GM21576 (cell line): ENCODE measurements around the gene CADPS2.

Experiments
- ATAC-seq: cut with Tn5 transposase; IDR thresholded peaks from one replicate; pipeline ENCODE4 v1.9.1; 2021; ENCODE audit warnings: mild to moderate bottlenecking, moderate library complexity; ENCODE audit not compliant: unreplicated experiment

CADPS2 gene

DNA sequence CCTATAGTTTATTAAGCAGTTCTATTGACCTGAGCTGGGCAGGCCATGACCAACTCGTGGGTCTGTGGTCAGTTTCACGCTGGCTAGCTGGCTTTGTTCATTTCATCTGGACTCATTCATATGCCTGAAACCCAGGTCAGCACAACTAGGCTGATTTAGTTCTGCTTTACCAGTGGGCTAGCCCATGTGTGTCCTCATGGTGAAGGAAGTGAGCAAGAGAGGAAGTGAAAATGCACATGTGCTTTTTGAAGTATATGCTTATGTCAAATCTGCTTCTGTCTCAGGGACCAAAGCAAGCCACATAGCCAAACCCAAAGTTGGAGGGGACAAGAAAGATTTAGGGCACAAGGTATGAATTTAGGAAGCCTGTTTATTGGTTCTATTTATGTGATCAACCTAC lies 341.8 kb downstream of the CADPS2 start:
- peak; percentile 99 for ATAC-seq

DNA sequence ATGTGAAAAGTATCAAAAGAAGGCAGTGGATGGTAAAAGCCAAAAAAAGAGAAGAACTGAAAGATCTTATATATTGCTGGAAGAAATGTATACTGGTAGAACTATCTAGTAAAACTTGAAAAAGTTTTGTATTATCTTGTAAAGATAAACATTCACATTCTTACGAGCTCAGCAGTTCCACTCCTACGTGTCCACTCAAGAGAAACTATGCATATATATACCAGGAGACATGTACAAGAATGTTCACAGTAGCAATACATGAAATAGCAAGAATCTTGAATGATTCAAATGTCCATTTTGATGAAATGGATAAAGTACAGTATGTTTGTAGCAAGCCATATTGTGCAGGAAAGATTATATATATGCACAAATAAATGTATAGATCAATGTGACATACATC lies 342.4 kb downstream of the CADPS2 start:
- ATAC-seq = no peak

DNA sequence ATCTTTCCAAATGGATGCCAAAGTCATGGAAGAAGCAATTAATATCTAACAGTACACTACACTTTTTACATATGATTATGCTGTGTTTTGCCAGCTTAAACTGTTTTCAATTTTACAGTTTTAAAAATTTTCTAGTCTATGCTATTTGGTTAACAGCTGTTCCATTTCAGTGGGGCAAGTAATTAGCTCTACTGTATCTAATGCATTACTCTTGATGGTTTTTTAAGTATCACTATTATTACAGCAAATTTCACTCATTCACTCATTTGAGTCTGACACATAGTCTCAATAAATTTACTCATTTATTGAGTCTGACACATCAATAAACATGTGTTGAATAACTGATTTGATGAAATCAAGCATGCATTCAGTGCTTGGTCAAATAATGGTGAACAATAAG lies 343.1 kb downstream of the CADPS2 start:
- ATAC-seq = no peak

DNA sequence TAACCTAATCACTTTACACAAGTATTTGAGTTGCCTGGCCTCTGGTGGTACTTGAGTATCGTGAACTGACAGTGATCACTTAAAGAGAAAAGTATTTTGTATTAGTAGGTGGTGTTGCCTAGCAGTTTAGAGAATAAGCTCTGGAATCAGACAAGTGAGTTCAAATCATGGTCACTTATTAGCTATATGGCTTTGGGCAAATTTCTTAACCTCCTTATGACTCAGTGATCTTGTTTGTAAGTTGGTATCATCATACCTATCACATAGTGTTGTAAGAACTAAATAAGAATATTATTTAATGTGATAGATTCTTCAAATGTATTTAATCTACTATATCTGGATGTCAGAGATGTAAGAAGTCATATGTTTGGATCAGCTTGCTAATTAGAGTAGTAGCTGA lies 351.2 kb downstream of the CADPS2 start:
- ATAC-seq = no peak

DNA sequence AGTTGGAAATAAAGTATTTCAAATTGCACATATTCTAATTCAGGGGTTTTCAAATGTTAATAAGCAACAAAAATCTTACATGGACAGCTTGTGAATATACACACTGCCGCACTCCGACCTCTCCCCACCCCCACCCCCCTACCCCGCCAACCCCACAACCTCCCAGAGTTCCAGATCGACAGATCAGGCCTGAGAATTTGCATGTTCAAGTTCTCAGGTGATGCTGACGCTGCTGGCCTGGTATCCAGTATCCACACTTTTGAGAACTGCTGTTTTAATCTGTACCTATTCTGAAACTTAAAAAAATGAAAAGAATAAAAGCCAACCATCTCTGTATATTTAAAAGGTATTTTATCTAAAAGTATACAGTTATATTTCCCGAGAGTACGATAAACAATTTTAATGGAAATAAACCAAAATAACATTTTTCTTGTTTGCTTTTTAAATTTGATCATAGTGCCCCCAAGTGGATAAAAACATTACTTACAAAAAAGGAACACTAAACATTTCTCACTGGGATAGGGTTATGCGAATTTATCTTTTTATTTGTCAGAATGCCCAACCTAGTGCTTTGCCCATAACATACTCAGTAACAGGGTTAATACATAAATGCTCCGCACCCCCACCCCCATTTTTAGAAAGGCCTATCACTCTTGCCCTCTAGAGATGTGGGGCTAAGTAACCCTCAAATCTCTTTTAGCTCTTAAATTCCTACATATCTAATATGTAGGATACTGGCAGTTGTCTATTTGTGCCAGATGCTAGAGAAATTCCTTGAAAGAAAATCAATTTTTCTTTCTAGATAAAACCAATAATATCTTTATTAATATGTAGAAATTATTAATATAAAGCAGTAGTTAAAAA lies 353.6 kb downstream of the CADPS2 start:
- no peak for ATAC-seq

DNA sequence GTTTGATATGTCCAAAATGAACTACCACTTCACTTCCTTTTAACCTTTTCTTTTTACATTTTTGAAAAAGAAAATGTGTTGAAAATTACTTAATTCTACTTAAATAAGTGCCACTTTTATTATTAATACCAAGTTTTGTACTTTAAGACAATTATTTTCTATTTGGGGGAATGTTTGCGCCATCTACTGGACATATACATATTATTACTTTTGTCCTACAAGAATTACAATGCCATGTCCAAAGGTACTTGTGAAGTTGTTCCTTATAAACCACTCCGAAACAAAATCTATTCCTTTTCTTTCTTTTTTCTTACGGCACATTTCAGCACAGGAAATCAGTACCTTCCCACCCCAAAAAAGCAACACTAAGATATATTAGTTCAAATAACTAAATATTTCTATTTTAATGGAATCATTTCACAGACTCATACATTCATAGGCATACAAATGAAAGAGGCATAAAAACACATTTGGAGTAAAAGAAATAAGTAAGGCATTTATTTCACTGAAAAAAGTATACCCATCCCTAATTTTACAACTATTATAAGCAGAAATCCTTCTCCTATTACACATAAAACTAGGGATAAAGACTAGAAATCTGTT lies 357.3 kb downstream of the CADPS2 start:
- ATAC-seq = peak; percentile 50

DNA sequence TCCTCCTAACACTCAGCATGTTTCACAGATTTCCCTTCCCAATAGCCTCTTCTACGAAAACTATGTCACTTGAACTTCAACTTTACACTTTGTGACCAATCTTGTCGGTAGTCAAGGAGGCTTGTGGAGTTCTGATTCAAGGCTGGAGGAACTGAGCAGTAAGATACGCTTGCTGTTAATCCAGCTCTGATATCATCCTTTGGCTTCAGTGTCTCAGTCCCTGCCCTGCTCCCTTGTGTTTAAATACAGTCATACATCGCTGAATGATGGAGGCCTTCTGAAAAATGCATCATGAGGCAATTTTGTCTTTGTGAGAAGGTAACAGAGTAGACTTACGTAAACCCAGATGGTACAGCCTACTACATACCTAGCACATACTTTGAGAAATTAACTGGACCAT lies 360.9 kb downstream of the CADPS2 start:
- ATAC-seq = no peak

DNA sequence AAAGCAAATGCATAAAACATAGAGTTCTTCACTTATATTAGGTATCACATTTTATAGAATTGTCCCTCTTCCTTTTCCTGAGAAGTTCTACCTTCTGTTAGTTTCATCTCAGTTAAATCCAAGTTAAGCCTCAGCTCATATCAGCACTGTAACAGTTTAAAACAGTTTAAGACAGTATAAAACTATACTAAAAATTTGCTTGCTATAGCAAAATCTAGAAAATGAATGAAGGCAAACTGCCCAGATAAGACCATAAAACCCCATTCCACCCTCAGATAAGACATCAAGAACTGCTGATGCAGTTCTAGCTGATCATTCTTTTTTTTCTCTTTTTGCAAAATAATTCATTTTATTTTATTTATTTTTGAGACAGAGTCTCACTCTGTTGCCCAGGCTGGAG lies 364.5 kb downstream of the CADPS2 start:
- ATAC-seq = no peak

DNA sequence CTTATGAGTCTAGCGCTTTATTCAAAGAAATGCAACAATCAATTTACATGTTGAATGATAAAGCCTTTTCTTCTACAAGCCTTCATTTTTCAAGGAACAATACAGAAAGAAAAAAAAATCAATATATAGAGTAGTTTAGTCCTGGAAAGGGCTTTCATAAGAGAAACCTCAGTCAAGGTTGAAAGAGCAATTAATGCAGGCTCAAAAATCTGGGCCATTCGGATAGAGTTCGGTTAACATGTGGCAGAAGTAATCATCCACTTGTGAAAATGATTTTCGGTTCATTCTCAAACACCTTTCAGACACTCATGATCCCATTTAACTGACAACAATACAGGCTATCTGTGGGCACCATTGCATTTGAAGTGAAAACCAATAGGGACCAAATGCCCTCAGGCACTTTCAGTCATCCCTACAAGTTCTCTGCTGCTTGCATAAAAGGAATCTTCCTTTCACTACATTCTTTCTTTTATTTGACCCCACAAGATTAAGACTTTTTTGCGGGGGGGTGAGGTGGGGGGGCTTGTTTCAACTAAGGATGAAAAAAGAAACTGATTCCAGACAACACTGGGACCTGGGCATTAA lies 365.2 kb downstream of the CADPS2 start:
- ATAC-seq = no peak

DNA sequence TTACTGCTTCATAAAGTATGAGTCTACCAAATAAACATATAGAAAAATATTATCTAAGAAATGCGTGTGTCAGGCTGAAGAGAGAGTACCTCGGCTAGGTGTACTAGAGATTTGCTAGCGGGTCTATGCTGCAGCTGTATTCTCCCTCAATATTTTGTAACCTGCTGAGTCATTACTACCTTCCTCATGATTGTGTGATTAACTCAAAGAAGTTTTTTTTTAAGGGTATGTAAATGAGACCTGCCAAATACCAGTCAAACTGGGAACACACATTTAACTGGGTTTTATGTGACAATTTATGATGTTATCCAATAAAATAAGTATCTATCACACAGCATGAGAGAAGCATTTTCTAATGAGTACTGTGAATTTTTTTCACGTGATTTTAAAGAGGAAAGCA lies 367.8 kb downstream of the CADPS2 start:
- ATAC-seq = no peak

DNA sequence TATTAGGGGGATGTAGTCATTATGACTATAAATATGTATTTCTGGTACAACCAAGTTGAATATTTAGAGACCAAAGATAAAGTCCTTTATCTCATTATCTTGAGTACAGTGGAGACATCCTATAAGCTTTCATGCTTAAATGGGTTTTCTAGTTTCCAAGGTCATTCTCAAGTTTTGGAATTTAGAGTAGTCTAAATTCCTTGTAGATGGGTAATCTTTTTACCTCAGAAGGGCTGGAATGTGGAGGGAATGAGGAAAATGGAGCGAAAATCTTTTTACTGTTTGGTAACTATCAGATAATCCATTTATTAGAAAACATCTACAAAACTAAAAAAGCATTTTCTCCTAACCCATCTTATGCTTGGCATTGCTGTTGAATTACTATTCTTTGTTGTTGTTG lies 368.7 kb downstream of the CADPS2 start:
- no peak for ATAC-seq

DNA sequence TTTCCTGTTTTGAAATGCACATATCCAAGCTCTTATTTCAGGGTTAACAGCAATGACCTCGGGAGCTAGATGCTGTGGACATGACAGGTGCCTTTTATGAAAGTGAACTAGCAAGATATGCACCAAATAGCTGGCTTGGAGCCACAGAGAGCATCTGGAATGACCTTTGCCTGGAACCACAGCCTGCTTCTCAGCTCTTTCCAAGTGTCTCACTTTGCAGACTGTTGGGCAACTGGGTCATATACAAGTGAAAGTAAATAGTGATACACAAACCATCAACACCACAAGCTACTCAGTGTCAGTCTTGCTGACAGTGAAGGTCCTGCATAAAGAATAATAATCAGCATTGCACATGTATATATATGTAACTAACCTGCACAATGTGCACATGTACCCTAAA lies 370.9 kb downstream of the CADPS2 start:
- ATAC-seq = no peak

DNA sequence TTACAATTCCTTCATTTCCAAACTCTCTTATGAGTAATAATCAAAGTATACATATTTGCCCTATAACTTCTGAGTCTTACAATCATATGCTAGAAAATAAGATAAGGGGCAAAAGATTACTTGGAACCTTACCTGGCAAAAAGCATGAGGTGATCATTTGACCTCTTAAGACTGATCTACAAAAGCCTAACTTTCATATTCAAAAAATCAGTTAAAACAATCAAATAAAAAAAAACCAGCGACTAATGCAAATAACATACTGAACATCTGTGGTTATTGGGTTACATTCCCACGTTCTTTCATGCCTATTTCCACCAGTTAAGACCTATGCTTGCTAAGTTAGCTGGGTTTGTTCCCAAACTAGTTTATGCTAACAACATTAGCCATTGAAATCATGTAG lies 375.0 kb downstream of the CADPS2 start:
- ATAC-seq = no peak

DNA sequence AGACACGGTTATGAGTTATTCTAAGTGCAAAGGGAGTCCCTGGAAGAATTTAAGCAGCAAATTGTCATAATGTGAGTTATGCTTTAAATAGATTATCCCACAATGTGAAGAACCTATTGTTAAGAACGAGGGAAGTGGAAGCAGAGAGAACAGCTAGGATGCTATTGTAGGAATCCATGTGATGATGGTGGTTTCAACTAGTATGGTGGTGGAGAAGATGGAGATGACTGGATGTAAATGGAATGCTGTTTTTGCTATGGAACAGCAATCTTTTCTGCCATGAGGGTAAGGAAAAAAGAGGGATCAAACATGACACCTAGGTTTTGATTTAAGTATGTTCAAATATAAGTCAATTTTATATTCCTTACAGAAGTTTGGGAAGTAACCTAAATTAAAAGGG lies 378.7 kb downstream of the CADPS2 start:
- ATAC-seq = no peak

DNA sequence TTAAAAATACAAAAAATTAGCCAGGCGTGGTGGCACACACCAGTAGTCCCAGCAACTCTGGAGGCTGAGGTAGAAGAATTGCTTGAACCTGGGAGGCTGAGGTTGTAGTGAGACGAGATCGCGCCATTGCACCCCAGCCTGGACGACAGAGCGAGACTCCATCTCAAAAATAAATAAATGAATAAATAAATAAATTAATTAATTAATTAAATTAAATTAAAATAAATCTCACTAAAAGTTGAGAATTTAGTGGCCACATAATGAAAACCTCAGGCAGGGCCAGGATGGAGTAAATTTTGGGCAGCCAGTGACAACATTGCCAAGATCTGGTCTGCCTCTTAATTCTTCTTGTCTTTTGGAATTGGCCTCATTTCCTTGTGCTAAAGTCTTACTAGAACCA lies 394.3 kb downstream of the CADPS2 start:
- ATAC-seq = no peak

DNA sequence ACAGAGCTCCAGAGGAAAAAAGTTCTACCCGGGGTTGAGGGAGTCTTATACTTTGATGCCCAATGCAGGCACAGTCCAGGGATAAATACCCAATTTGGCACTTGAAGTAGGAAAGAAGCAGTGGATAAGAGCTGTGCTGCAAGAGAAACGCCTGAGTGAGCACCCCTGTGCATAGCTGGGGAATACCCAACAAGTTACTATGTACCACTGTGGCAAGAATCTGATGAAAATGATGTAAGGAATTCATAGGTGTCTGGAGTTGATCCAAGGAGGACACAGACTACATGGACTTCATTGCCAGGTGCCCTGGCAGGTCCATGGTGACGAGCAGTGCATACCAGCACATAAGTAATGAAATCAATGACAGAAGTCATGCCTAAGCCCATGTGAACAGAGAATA lies 398.0 kb downstream of the CADPS2 start:
- ATAC-seq = no peak

DNA sequence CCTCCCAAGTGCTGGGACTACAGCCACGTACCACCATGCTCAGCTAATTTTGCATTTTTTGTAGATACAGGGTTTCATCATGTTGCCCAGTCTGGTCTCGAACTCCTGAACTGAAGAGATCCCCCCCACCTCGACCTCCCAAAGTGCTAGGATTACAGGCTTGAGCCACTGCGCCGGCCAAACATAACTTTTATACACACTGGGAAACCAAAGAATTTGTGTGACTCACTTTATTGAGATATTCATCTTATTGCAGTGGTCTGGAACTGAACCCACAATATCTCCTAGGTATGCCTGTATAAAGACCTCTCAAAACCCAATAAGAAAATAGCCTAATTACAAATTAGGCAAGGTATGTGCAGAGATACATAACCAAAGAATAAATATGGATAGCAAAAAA lies 399.1 kb downstream of the CADPS2 start:
- no peak for ATAC-seq

DNA sequence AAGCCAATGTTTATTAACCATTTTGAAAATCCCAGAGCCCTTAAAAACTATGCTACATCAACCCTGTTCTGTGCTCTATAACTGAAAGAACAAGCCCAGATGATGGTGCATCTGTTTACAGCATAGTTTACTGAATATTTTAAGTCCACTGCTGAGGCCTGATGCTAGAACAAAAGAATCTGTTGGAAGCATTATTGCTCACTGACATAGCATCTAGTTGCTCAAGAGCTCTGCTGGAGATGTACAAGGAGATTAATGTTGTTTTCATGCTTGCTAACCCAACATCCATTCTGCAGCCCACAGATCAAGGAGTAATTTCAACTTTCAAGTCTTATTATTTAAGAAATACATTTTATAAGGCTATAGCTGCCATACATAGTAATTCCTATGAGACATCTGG lies 400.4 kb downstream of the CADPS2 start:
- ATAC-seq = no peak

DNA sequence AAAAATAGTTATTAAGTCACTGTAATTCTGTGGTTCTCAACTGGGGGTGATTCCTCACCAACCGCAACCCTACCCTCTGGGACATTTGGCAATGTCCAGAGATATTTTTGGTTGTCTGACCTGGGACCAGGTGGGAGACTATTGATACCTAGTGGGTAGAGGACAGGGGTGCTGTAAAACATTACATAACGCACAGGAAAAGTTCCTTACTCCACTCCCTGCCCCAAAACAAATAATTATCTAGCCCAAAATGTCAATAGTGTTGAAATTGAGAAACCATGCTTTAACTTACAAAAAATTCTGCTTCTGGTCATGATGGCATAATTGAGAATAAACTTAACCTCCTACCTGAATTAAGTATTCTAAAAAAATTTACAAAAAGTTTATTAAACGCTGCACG lies 404.0 kb downstream of the CADPS2 start:
- ATAC-seq = no peak

DNA sequence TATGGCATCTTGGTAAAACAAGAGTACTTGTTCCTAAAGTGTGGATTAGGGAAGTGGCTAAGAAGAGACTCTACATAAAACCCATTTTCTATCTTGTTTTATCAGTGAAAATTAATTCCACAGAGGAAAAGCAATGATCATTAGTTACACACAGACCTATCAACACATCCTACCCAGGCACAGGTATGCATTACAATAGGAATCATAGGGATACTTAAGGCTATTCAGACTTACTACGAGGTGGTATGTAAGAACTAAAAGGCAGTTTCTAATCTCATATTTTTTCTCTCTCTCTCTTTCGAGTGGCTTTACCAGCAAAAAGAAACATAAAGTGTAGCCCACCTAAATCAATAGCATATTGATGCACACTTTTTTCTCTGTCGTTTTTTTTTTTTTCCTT lies 415.4 kb downstream of the CADPS2 start:
- no peak for ATAC-seq

DNA sequence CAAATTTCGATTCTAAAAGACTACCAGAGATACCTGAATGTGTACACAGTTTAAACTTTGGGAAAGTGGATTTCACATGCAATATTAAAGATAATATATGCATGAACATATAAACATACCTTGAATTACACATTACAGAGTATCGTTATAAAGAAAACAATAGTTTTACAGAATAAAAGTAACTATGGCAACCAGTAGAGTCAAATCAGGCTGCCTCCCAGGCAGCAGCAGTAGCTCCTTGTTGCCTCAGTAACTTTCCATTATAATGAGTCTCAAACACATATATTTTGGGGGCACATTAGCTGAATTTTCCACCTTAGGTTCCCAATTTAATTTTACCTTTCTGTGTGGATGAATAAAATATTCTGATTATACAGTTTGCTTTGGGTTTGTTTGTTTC lies 417.3 kb downstream of the CADPS2 start:
- no peak for ATAC-seq

DNA sequence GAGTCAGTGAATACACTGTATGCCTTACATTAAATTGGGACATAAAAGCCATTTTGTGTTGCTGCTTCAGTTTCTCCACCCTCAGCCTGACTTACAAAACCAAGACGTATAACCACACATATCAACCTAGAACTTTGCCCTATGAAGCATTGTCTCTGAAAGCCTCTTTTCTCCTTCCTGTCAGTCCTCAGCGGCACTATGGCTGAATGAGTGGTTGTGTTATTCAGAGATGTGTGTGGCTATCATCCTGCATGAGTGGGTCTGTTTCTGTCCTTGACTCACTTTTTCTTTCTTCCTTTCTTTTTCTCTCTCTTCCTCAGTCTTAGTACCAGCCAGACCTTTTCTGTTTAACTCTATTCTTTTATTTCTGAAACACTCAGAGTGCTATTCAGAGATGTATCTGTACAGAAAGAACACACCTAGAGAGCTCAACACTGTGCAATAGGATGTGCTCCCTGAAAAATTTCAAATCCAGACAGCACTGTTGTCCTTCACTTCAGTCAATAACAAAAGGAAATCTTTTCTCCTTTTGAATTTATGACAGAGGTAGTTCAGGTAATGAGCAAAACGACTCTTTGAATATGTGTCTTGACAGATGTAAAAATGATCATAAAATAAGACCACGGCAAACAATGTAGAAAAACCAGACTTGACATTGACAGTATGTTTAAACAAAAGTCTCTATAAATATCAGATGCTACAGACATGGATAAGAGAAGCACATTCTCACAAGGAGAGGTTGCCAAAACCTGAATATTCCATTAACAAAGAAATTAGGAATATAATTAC lies 418.4 kb downstream of the CADPS2 start:
- no peak for ATAC-seq
